Measurements from ENCODE around the gene TMEM81.

TMEM81 gene, protein sequence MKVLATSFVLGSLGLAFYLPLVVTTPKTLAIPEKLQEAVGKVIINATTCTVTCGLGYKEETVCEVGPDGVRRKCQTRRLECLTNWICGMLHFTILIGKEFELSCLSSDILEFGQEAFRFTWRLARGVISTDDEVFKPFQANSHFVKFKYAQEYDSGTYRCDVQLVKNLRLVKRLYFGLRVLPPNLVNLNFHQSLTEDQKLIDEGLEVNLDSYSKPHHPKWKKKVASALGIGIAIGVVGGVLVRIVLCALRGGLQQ

GRCh38 chr1:205084360-205084759 lies at the start of gene TMEM81:
TSS of gene TMEM81 (minus strand) at chr1:205084460. CDS start at chr1:205084320, 140 bp downstream.
- DNase-seq, result no peak

DNA sequence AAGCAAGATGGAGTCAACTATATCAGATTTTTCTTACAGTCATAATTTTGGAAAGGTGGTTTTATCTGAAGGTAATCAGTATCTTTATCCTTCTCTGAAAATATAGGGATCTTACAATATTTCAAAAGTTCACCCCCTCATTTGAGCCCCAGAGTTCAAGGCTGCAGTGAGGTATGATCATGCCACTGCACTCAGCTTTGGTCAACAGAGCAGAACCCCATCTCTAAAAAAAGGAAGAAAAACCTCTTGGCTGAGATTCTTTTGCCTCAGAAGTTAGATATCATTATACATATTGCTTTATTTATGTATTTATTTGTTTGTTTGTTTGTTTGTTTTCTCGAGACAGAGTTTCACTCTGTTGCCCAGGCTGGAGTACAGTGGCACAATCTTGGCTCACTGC lies 49.0 kb upstream of the TMEM81 start:
- no peak for DNase-seq

DNA sequence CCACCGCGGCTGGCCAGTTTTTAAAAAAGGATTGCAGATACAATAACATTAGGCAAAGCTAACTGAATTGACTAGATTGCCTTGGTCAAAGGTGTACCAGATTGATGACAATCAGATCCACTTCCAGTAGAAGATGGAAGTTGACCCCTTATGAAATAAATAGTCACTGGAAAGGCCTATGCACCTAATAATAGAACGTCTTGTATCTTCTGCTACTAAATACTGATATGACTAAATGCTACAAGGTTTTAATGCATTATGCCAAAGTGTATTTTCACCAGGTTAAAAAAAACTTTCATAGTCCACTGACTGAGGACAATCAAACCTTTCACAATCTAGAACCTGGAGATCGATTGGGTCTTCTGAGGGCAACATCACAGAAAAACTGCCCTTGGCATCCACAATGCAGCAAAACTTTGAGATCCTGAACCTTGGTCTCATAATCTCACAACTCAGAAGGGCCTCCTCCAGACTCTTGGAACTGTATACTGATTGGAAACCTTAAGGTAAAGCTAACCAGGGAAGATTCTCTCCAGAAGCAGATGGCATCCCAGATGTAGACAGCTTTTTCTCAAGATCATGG lies 45.3 kb upstream of the TMEM81 start:
- DNase-seq, result no peak

DNA sequence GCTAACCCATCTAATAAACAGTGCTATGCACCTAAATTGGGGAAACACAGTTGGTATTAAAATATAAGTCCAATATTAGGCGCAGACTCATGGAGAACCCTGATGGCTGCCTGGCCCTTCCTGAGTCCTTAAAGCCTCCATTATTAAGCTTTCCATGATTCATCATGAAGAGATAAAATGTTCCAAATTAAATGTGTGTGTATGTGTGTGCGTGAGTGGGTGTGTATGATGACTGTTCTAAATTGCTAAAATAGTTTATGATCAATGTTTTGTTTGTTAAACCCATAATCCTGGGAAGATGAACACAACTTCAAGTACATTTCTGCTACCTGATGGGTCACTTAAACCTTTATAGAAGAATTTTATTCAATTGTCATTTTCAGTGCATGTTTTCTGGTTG lies 43.8 kb upstream of the TMEM81 start:
- DNase-seq, result no peak

- DNase-seq, result no peak
Observed at GRCh38 chr1:205127646-205128045, 43.4 kb upstream of the TMEM81 start.

DNA sequence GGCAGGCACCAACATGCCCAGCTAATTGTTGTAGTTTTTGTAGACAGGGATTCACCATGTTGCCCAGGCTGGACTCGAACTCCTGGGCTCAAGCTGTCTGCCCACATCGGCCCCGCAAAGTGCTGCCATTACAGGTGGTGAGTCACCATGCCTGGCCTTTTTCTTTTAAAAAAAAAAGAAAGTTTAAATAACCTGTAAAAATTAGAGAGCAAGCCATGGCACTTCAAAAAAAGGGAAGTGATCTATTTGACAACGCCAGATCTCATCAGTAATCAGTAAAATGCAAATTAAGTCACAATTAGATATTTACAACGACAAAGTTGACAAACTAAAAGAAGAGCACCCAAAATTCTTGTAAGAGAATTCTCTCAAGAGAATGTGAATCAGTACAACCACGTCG lies 40.5 kb upstream of the TMEM81 start:
- DNase-seq, result no peak

DNA sequence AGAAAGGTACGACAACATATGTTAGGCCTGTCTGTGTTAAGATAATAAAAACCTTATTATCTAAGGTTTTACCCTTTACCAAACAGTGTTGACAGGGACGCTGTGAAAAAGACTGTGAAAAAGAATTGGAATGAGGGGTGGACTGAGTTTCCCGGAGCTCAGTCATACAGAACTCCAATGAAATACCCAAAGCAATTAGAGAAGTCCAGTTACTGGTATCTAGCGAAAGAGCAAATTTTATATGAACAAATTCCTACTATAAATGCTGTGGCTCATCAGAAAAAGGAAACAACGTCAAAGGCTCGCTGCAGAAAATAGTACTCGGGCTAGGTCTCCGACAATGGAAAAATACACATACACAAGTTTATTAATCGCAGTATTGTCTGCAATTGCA lies 38.2 kb upstream of the TMEM81 start:
- no peak for DNase-seq

DNA sequence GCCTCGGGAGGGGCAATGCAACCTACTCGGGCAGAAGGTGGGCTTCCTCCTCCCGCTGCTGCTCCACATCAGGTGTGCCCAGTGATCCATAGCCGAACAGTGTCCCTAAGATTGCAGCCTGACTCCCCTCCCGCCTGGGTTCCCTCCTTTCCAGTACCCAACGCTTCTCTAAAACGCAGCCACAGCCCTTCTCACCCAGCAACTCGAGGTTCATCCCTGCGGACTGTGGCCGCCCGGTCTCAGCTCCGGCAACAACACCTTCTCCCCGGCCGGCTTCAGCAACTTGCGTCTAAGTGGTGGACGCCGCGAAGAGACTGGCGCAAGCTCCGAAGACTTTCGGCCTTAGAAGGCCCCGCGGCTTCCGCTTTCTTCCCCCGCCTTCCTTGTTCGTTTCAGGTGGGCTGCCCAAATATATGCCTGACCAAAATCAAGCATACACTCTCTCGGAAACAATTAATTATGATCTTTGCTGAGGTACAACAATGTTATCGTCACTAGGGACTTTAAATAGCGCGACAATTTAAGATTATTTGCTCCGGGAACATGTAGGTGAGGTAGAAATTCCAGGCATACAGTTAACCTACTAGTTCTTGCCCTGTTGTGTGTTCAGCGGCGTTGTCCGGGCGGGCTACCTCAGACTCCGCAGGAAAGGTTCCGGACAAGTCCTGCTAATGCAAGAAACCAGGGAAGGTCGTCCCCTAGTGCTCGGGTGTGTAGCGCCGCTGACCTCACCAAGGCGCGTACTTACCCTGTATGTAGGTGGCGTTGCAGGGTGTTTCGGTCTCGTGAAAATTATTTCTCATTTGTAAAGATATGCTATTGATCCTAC lies 37.6 kb upstream of the TMEM81 start, which contains the start of gene RBBP5:
Gene RBBP5 (minus strand): TSS at position 319 of the 829 bp plus-strand sequence. CDS start 105 bp downstream, at position 214.
- DNase-seq, result peak; percentile 97

GRCh38 chr1:205118752-205119151 lies 34.5 kb upstream of the TMEM81 start:
- DNase-seq, result no peak

- no peak for DNase-seq
Observed at GRCh38 chr1:205111354-205111753, 27.1 kb upstream of the TMEM81 start.

GRCh38 chr1:205109711-205110110 lies 25.5 kb upstream of the TMEM81 start:
- DNase-seq, result no peak

- no peak for DNase-seq
Observed at GRCh38 chr1:205109269-205109668, 25.0 kb upstream of the TMEM81 start.

- no peak for DNase-seq
Observed at GRCh38 chr1:205108464-205108863, 24.2 kb upstream of the TMEM81 start.

DNA sequence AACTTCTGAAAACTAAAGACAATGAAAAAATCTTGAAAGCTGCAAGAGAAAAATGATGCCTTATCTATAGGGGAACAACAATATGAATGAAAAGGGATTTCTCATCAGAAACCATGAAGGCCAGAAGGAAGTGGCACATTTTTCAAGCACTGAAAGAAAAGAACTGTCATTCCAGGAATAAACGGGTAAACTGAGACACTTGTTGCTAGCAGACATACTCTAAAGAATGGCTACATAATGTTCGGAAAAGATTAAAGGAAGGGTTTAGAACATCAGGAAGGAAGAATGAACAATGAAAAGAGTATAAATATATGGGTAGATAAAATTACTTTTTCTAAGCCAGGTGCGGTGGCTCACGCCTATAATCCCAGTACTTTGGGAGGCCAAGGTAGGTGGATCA lies 23.1 kb upstream of the TMEM81 start:
- DNase-seq, result no peak

GRCh38 chr1:205102404-205102803 lies 18.1 kb upstream of the TMEM81 start:
- no peak for DNase-seq

DNA sequence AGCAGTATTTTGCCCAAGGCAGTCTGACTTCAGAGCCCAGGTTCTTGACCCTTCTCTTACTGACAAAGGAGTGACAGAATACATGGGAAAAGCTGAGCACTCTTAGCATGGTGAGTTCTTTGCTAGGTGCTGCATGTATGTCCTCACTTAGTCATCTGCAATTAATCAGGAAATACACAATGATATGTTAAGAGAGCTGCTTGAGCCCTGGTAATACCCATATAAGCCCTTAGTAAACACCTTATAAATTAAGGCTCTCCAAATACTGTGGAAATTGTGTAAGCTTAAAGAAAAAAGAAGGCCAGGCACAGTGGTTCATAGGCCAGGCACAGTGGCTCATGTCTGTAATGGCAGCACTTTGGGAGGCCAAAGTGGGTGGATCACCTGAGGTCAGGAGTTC lies 14.0 kb upstream of the TMEM81 start:
- no peak for DNase-seq

DNA sequence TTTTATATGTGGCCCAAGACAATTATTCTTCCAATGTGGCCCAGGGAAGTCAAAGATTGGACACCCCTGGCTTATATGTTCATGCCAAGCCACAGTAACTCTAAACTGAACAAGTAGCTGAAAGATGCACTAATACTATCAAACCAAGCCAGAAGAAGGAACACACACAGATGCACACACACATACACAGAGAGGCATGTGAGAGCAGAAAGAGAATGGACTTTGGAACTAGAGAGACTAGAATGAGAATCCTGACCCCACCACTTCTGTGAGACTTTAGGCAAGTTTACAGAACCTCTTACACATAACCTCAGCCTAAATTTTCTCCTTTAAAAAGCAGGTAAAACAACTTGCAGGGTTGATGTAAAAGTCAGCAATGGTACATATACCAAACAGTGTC lies 11.2 kb upstream of the TMEM81 start:
- no peak for DNase-seq

GRCh38 chr1:205091043-205091740 lies 6.9 kb upstream of the TMEM81 start:
- DNase-seq, result no peak

GRCh38 chr1:205088341-205088740 lies 4.1 kb upstream of the TMEM81 start:
- DNase-seq, result no peak

- no peak for DNase-seq
Observed at GRCh38 chr1:205082431-205082830, 1.8 kb downstream of the TMEM81 start.

DNA sequence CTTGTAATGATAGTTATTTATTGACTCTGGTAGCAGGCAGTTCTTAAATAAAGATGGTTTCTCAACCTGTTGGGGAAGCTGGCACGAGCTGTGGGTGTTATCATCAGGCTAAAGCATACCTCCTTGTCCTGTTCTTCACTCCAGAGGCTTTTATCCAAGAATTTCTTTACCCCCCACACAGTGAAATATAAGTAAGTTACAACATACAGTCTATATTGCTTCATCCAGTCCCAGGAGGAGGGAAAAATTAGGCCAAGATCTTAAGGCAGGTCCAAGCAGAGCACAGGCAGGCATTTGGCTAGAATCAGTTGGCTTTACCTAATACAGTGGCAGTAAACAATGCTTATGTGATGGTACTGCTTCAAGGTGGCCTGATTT lies 6.3 kb downstream of the TMEM81 start:
- peak; percentile 62 for DNase-seq

DNA sequence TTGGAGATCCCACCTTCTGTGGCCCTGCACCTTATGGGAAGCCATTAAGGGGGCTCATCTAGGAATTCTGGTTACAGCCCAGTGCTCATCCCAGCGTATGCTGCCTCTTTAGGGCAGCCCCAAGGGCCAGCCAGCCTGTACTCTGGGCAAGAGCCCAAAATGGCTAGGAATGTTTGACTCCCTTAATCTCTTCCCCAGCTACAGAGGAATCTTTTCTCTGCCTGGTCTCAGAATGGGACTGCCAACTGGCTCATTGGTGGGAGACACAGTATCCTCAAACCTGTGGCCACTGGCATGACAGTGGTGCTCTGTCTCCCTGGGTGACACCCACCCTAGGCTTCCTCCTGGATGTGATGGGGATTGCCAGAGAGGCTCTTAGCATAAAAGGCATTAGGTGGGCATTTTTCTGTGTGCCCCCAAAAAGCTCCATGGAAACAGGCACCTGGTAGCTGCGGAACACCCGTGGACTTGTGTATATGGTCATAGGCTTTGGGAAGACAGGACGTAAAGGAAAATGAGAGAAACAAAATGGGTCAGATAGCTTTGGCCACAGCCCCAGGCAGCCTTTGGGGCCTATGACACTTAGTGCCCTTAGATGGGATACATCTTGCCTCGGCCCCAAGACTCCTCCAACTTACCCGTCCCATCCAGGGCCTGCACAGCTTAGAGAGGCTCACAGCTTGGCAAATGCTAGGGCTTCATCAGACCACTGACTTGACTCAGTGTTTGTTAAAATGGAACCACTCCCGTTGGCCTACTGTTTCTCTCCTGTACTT lies 6.9 kb downstream of the TMEM81 start:
- peak; percentile 25 for DNase-seq
